B cell (primary cell): ENCODE results near the gene SLC15A4. TPM values are rescaled to one million over a fixed set of nuclear protein-coding genes. Genes with fewer than 3 reads are reported as not detected.
A peak's percentile ranks its signal among the peaks of the same experiment; 100 is the strongest.

Experiments used
- ATAC-seq: fragments of 200-7000 bp; cut with Tn5 transposase; one replicate; pipeline ENCODE4 v1.10.0; 2021; ENCODE audit warnings: low read depth, mild to moderate bottlenecking, moderate number of reproducible peaks, moderate library complexity
- CTCF ChIA-PET: fragments of 350-600 bp; sonication (Branson Sonifier 250); formaldehyde crosslinking; loops from one replicate; lab custom pipeline; 2021; ENCODE audit warnings: antibody characterized with exemption, inconsistent platforms; lab: Charles Lee
- POLR2A ChIA-PET: fragments of 350-600 bp; sonication (Branson Sonifier 250); formaldehyde crosslinking; loops from one replicate; lab custom pipeline; 2021; ENCODE audit warnings: antibody characterized with exemption; lab: Charles Lee
- DNase-seq: peaks from one replicate; pipeline ENCODE4 v3.0.0; 2013
- H2AFZ ChIP-seq: 2 replicates; pipeline ENCODE4 v1.6.1; 2012; ENCODE audit warnings: mild to moderate bottlenecking, low read depth, low read length; ENCODE audit not compliant: insufficient read depth, poor library complexity, severe bottlenecking
- H3K27ac ChIP-seq, 2 donors: 1 replicate in 1 of 2; 2 replicates in 1 of 2; pipeline ENCODE4 v1.5.1; 2012 to 2013; ENCODE audit warnings: low read length in 2 of 2, mild to moderate bottlenecking in 2 of 2, moderate library complexity in 1 of 2
- H3K27me3 ChIP-seq, 4 experiments: fragments of 200-600 bp in 1 of 4; sonication (generic) in 1 of 4; replicated peaks in 1 of 4; 1 replicate in 2 of 4; 2 replicates in 2 of 4; pipeline versions ENCODE4 v1.6.1 to v1.7.0; 2013 to 2016; ENCODE audit warnings: low read length in 3 of 4, mild to moderate bottlenecking in 2 of 4, mixed read lengths in 1 of 4, moderate library complexity in 1 of 4; ENCODE audit not compliant: insufficient read depth in 4 of 4, control insufficient read depth in 3 of 4; ENCODE audit errors: control extremely low read depth in 1 of 4
- H3K36me3 ChIP-seq, 2 experiments: replicated peaks in 1 of 2; 1 replicate in 1 of 2; 2 replicates in 1 of 2; pipeline versions ENCODE4 v1.6.1 to v1.7.1; 2013; ENCODE audit warnings: low read length in 1 of 2; ENCODE audit not compliant: insufficient read depth in 2 of 2, control insufficient read depth in 1 of 2; ENCODE audit errors: control extremely low read depth in 1 of 2, extremely low read depth in 1 of 2
- H3K4me1 ChIP-seq, 2 donors: fragments of 200-600 bp in 1 of 2; sonication (generic) in 1 of 2; 1 replicate in 1 of 2; 2 replicates in 1 of 2; pipeline versions ENCODE4 v1.5.1 to v1.6.1; 2013 to 2017; ENCODE audit warnings: low read length in 2 of 2; ENCODE audit not compliant: control insufficient read depth in 2 of 2, insufficient read depth in 2 of 2
- H3K4me2 ChIP-seq: replicated peaks from 2 replicates; pipeline ENCODE3; 2012; ENCODE audit warnings: mild to moderate bottlenecking, low read depth, low read length; ENCODE audit not compliant: poor library complexity, severe bottlenecking
- H3K4me3 ChIP-seq, 5 experiments: fragments of 200-600 bp in 1 of 5; sonication (generic) in 1 of 5; 1 replicate in 3 of 5; 2 replicates in 2 of 5; pipeline versions ENCODE4 v1.5.1 to v1.7.0; 2011 to 2016; ENCODE audit warnings: low read length in 4 of 5, mild to moderate bottlenecking in 4 of 5, low read depth in 2 of 5, control low read depth in 1 of 5, moderate library complexity in 1 of 5; ENCODE audit not compliant: insufficient read depth in 1 of 5; ENCODE audit errors: control extremely low read depth in 1 of 5, extremely low read depth in 1 of 5
- H3K79me2 ChIP-seq: fragments of 200-600 bp; sonication (generic); one replicate; pipeline ENCODE4 v1.6.0; 2016; ENCODE audit warnings: low read length; ENCODE audit not compliant: control insufficient read depth, insufficient read depth
- H3K9ac ChIP-seq: fragments of 200-600 bp; sonication (generic); 2 replicates; pipeline ENCODE4 v1.6.1; 2017; ENCODE audit warnings: mild to moderate bottlenecking, low read length, moderate library complexity
- H3K9me3 ChIP-seq, 3 donors: one replicate each; pipeline versions ENCODE4 v1.6.1 to v1.7.1; 2013; ENCODE audit warnings: low read length in 2 of 3; ENCODE audit not compliant: control insufficient read depth in 2 of 3, insufficient read depth in 1 of 3; ENCODE audit errors: control extremely low read depth in 1 of 3
- H4K20me1 ChIP-seq: 2 replicates; pipeline ENCODE4 v1.6.0; 2012; ENCODE audit warnings: mild to moderate bottlenecking, low read length; ENCODE audit not compliant: insufficient read depth, control insufficient read depth, poor library complexity, severe bottlenecking
- H3K27ac Mint-ChIP-seq: one replicate; pipeline ENCODE4 v1.8.0; 2021; ENCODE audit warnings: mixed read lengths
- H3K27me3 Mint-ChIP-seq: one replicate; pipeline ENCODE4 v1.8.0; 2021; ENCODE audit warnings: mixed read lengths
- H3K4me1 Mint-ChIP-seq: one replicate; pipeline ENCODE4 v1.8.0; 2021; ENCODE audit warnings: mixed read lengths
- H3K4me3 Mint-ChIP-seq: one replicate; pipeline ENCODE4 v1.8.0; 2021; ENCODE audit warnings: mixed read lengths
- H3K9me3 Mint-ChIP-seq: one replicate; pipeline ENCODE4 v1.8.0; 2022; ENCODE audit warnings: mixed read lengths; ENCODE audit not compliant: insufficient read depth
- EZH2 ChIP-seq: IDR thresholded peaks from 2 replicates; pipeline ENCODE4 v1.6.1; 2012; ENCODE audit warnings: borderline replicate concordance, low read depth, mild to moderate bottlenecking, moderate library complexity, low read length; ENCODE audit not compliant: insufficient read depth, poor library complexity, severe bottlenecking
- WGBS: methylation state at CpG from one replicate; pipeline ENCODE4 v1.1.5; 2013; ENCODE audit warnings: missing lambda C conversion rate; ENCODE audit not compliant: insufficient coverage; 5-methylcytosine and 5-hydroxymethylcytosine counted together
- intact Hi-C: fragments of 100-400 bp; cut with micrococcal nuclease; formaldehyde crosslinking; loops from one replicate; pipeline ENCODE4 v1.10.0; 2022
- polyA minus RNA-seq: library from RNA; depleted of rRNA, polyadenylated mRNA; stranded (reverse); fragments of >200 nt; gene quantifications from 2 replicates; pipeline ENCODE4 v1.2.3, GENCODE V29; 2012
- polyA plus RNA-seq: library from polyadenylated mRNA; depleted of rRNA; stranded (reverse); fragments of >200 nt; gene quantifications from 2 replicates; pipeline ENCODE4 v1.2.3, GENCODE V29; 2012
- total RNA-seq, 2 donors: library from RNA; stranded (reverse); fragments of 120-200 nt in 1 of 2; gene quantifications; 1 replicate in 1 of 2; 2 replicates in 1 of 2; pipeline versions ENCODE4 v1.2.3 to v1.2.4, GENCODE V29; 2013 to 2022
- TF ChIP-seq, protein P1 (sequence below): fragments of 200-600 bp; IDR thresholded peaks from one replicate; pipeline ENCODE4 v1.8.0; 2022; ENCODE audit warnings: antibody characterized with exemption, mild to moderate bottlenecking

Gene SLC15A4
- 64.4 and 67.2 TPM in 2 replicates for total RNA-seq
- 46.3 TPM for total RNA-seq (2013)
- 48.1 and 48.9 TPM in 2 replicates for polyA plus RNA-seq
- polyA minus RNA-seq = 52.4 and 72.1 TPM in 2 replicates

DNA sequence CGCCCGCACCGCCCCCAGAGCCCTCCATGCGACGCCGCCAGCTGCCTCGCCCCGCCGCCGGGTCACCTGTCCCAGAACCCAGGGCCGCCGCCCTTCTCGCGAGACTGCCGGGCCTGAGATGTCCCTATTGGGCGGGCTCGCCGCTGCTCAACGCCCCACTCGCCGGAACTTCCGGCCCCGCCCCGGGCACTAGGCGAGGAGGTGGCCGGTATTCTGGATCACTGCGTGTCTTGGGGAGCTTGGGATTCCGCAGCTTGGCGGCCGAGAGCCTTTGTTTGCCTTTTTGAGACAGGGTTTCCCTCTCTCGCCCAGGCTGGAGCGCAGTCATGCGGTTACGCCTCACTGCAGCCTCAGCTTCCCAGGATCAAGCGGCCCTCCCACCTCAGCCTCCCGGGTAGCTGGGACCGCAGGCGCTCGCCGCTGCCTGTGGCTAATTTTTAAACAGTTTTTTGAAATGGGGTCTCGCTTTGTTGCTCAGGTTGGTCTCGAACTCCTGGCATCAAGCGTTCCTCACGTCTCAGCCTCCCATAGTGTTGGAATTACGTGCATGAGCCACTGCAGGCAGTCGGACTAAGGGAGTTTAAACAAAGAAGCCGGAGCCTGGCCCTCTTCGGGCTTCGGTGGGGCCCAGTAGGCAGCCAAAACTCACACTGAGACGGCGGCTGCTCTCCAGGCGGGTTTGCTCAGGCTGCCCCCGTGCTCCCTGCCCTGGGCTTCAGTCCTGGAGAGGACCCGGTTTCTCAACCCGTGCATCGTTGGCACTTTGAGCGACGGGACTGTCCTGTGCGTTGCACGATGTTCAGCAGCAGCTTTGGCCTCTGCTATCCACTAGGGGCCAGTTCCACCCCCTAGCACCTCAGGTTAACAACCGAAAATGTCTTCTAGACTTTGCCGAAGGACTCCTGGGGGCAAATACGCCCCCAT is at the start of gene SLC15A4:
Gene SLC15A4 (minus strand): TSS at position 43 of the 924 bp plus-strand sequence. CDS start 15 bp downstream, at position 28.
- POLR2A ChIA-PET = interaction anchor here (0.7 to 1.8 kb wide), 4 partner anchors 10 to 29 kb away, joined by 4 to 11 read pairs (median 6); no protein-coding TSS in a partner anchor
- no peaks in the 10 kb centered on the region for H3K27me3 Mint-ChIP-seq
- H3K4me1 ChIP-seq = peaks cover 41 to 59% of the 10 kb centered on the region in 2 donors
- DNase-seq (peak; percentile 95), ATAC-seq (peak; percentile 83)
- H3K4me3 ChIP-seq = peak within 1 kb of the TSS; percentile 56 to 93 (median 67)
- H3K27ac ChIP-seq = peak within 1 kb of the TSS; percentile 69 to 82
- H3K9ac ChIP-seq = peak within 1 kb of the TSS; percentile 83
- no peaks in the 10 kb centered on the region for H3K27me3 ChIP-seq
- CTCF ChIA-PET = interaction anchor here (1.4 to 6.1 kb wide), 3 partner anchors 14 to 35 kb away, joined by 4 to 26 read pairs (median 10); no protein-coding TSS in a partner anchor
- H3K9me3 ChIP-seq = peaks cover 0 to 6% (median 0%) of the 10 kb centered on the region in 3 donors
- H3K36me3 ChIP-seq = peaks cover 0 to 10% of the 10 kb centered on the region in 2 experiments
- H2AFZ ChIP-seq = peak within 1 kb of the TSS; percentile 92
- peak within 1 kb of the TSS; percentile 89 for H3K27ac Mint-ChIP-seq
- TF ChIP-seq, protein P1, sequence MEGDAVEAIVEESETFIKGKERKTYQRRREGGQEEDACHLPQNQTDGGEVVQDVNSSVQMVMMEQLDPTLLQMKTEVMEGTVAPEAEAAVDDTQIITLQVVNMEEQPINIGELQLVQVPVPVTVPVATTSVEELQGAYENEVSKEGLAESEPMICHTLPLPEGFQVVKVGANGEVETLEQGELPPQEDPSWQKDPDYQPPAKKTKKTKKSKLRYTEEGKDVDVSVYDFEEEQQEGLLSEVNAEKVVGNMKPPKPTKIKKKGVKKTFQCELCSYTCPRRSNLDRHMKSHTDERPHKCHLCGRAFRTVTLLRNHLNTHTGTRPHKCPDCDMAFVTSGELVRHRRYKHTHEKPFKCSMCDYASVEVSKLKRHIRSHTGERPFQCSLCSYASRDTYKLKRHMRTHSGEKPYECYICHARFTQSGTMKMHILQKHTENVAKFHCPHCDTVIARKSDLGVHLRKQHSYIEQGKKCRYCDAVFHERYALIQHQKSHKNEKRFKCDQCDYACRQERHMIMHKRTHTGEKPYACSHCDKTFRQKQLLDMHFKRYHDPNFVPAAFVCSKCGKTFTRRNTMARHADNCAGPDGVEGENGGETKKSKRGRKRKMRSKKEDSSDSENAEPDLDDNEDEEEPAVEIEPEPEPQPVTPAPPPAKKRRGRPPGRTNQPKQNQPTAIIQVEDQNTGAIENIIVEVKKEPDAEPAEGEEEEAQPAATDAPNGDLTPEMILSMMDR = no peak
- no peak for TF ChIP-seq EZH2
- intact Hi-C loops = loop anchor here (2.0 to 10.0 kb wide), 2 partner anchors 27 to 91 kb away; no protein-coding TSS in a partner anchor
- peaks cover 47% of the 10 kb centered on the region for H3K4me1 Mint-ChIP-seq
- peaks cover 49% of the 10 kb centered on the region for H3K79me2 ChIP-seq
- H4K20me1 ChIP-seq = peaks cover 35% of the 10 kb centered on the region
- H3K9me3 Mint-ChIP-seq = no peaks in the 10 kb centered on the region
- peak within 1 kb of the TSS; percentile 99 for H3K4me2 ChIP-seq
- peak within 1 kb of the TSS; percentile 88 for H3K4me3 Mint-ChIP-seq
- 9% methylated on average over 62 of the region's 63 CpGs for whole genome bisulfite sequencing
